Activated T-cell treated with anti-CD3 and anti-CD28 coated beads, Interleukin-2, amount 50 U/mL, for 4 hours (primary cell): ENCODE data around the gene IL17A. TPM values are rescaled to one million over a fixed set of nuclear protein-coding genes. Genes with fewer than 3 reads are reported as not detected.
"Not testable (repeated sequence)": the region's sequence is repeated elsewhere in the genome, so short reads cannot be mapped to it uniquely, and the experiment has no call there.

Experiments used
- ATAC-seq, 2 donors: fragments of 200-7000 bp; cut with Tn5 transposase; one replicate each; pipeline ENCODE4 v1.10.0; 2021
- DNase-seq: peaks from one replicate; pipeline ENCODE4 v3.0.0-alpha.2; 2020
- H3K27me3 Mint-ChIP-seq: one replicate; pipeline ENCODE4 v1.8.0; 2021; ENCODE audit warnings: low read depth, mixed read lengths
- H3K36me3 Mint-ChIP-seq: one replicate; pipeline ENCODE4 v1.8.0; 2022; ENCODE audit warnings: mixed read lengths; ENCODE audit not compliant: insufficient read depth
- H3K4me1 Mint-ChIP-seq: one replicate; pipeline ENCODE4 v1.8.0; 2021; ENCODE audit warnings: low read depth, mixed read lengths
- H3K4me3 Mint-ChIP-seq: one replicate; pipeline ENCODE4 v1.8.0; 2021; ENCODE audit warnings: mild to moderate bottlenecking, moderate library complexity, mixed read lengths
- H3K9me3 Mint-ChIP-seq: one replicate; pipeline ENCODE4 v1.8.0; 2021; ENCODE audit warnings: mixed read lengths
- total RNA-seq, 3 donors: library from RNA; stranded (reverse); gene quantifications; one replicate each; pipeline ENCODE4 v1.2.1, GENCODE V29; 2021

IL17A gene
- total RNA-seq, 3 donors from 2014 or later = 1.9 to 4.8 (median 3.9) TPM

DNA sequence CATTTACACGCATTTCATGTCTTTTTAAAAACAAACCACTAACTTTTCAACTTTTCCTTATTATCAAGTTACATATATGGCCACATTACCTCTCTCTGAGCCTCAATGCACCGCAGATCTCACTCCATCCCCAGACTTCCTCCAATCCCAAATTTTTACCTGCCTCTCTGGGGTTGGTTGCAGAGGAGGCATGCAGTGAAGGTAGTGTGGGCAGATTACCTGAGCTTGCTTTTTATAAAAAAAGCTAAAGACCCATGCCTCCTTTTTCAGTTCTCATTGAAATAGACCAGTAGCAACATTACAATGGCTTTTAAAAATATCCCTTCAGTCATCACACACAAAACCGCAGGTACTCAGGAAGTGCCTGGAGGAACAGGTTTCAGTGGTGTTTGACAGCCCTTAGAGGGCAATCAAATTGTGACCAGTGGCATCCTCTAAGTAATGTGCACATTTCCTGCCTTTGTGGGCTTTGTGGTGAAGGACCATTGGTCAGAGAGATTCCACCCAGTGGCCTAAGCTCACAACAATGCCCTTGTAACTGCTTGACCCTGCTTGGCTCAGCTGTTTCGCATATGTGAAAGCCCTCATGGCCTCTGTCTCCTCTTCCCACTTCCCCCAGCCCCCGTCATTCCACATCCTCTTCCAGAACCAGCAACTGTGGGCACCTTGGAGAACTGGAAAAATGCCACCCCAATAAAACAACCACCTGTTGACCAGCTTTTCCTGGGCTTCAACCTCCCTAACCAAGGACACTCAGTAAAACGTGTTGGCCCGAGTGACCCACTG is 30.2 kb upstream of the IL17A start:
- no peaks in the 10 kb centered on the region for H3K36me3 Mint-ChIP-seq
- DNase-seq (no peak), ATAC-seq (no peak)
- peak overlapping the region; percentile 6 for H3K4me3 Mint-ChIP-seq
- H3K27me3 Mint-ChIP-seq = peaks cover 12% of the 10 kb centered on the region
- H3K9me3 Mint-ChIP-seq = peaks cover 6% of the 10 kb centered on the region
- peaks cover 47% of the 10 kb centered on the region for H3K4me1 Mint-ChIP-seq

DNA sequence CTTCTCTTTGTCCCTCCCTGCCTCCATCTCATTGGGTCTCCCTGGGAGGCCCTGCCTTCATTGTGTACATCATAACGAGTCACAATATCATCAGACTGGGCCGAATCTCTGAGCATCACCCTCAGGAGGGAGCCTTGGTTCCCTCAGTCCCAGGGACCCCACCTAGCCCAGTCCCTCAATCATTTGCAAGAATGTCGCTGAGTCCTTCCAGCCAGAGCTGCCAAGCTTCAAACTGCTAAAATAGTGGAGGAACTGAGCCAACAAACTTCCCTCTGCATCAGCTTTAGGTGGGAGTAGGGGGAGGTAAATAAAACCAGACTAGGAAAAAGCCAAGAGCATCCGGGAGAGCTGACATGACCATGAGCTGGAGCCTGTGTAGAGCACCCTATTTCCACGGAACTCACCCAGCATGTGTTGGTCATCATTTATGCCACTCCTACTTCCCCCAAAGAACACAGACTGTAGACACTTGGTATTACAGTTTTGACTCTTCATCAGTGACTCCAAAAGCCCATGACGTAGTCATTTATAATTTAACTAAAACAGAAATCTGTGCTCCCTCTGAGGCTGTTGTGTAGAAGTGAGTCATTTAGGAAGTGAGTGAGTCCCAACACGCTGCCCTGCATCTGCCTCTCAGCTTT is 28.8 kb upstream of the IL17A start:
- Mint-ChIP-seq H3K4me1 (peaks cover 60% of the 10 kb centered on the region), H3K36me3 (peaks cover 3% of the 10 kb centered on the region), H3K27me3 (peaks cover 7% of the 10 kb centered on the region), H3K9me3 (peaks cover 13% of the 10 kb centered on the region), H3K4me3 (peak overlapping the region; percentile 53)
- no peak for DNase-seq
- peak; percentile 75 to 78 for ATAC-seq

DNA sequence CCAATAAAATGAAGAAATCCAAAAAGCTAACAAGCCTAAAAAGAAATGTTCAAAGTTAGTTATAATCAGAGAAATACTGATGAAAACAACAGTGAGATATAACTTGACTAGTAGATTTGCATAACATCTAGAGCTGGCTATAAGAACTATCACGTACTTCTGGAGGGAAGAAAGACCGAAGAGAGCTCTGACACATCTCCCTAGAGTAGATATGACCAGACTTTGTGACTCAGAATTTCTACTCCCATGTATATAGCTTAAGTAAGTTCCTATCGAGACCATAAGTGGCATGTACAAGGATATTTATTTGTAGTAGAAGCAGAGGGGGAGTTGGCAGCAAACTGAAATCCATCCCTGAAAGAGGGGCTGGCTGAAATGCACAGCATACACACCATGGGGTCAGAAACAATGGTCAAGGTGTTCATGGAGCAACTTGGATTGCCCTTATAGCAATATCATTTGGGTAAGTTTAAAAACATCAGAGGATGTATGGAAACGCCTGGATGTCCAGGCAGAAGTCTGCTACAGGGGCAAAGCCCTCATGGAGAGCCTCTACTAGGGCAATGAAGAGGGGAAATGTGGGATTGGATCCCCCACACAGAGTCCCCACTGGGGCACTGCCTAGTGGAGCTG is 25.6 kb upstream of the IL17A start:
- Mint-ChIP-seq H3K9me3 (peaks cover 13% of the 10 kb centered on the region), H3K4me3 (no peak overlapping the region), H3K27me3 (peaks cover 2% of the 10 kb centered on the region), H3K4me1 (peaks cover 63% of the 10 kb centered on the region), H3K36me3 (peaks cover 3% of the 10 kb centered on the region)
- ATAC-seq (peak; percentile 48 to 61), DNase-seq (no peak)

DNA sequence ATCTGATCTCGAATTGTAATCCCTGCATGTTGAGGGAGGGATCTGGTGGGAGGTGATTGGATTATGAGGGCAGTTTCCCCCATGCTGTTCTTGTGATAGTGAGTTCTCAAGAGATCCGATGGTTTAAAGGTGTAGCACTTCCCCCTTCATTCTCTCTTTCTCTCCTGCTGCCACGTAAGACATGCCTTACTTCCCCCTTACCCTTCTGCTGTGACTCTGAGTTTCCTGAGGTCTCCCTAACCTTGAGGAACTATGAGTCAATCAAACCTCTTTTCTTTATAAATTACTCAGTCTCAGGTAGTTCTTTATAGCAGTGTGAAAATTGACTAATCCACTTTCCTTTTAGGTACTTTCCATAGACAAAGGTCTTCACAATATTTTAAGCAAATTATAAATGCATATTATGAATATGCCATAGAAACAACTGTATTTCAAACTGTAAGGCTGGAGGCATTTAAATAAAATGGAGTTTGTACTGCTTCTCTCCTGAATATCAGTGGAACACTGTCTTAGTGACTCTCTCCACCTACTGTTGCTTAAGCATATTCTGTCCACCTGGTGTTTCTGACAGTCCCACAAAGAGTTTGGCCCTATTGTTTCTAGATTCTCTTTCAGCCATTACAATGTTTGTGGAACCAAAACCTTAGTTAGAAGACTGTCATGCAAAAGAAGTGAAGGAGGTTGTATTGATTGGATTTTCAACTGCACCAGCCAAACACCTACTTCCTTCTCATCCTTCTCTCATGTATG is 24.3 kb upstream of the IL17A start:
- Mint-ChIP-seq H3K27me3 (peaks cover 4% of the 10 kb centered on the region), H3K4me3 (peak overlapping the region; percentile 52), H3K36me3 (peaks cover 3% of the 10 kb centered on the region), H3K4me1 (peaks cover 51% of the 10 kb centered on the region), H3K9me3 (peaks cover 13% of the 10 kb centered on the region)
- no peak for DNase-seq
- ATAC-seq = peak; percentile 55 to 61

DNA sequence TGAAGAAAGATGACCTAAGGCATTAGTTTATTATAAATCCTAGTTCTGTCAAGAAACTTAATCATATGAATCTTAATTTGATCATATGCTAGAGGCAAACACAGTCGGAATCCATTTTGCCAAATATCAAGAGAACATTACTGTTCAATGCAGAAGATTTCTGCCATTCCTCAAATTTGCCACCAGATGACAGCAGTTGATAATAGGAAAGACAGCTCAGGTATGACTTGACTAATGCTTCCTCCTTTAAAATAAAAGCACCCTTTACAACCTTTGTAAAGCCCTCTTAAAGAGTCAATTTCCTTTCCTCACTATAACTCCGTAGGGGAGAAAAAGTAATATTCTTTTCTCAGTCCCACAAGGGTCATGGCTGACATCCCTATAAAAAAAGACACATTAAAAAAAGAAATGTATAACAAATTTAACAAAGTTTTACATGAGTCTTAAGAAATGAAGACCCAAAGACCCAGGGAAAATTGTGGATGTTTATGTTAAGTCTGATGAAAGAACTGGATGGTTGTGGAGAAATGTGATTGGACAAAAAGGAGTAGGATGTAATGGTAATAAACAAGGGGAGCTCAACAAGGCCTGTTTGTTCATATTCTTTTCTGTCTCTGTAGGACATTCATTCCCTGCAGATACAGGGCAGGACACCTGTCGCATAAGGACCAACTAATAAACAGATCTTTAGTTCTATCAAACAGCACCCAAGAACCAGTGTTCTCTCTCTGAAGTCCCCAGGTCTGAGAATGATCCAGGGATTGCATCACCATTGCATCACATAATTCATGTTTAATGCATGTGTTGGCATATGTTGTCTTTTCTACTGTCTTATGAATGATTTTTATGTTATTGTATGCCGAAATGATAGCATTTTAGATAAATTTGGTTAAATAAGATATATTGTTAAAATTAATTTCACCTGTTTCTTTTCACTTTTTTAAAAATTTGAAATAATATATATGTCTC is 23.0 kb upstream of the IL17A start:
- ATAC-seq = peak; percentile 13 to 19
- no peak for DNase-seq
- H3K4me3 Mint-ChIP-seq = peak overlapping the region; percentile 32
- peaks cover 3% of the 10 kb centered on the region for H3K36me3 Mint-ChIP-seq
- H3K4me1 Mint-ChIP-seq = peaks cover 38% of the 10 kb centered on the region
- H3K27me3 Mint-ChIP-seq = peaks cover 10% of the 10 kb centered on the region
- peaks cover 9% of the 10 kb centered on the region for H3K9me3 Mint-ChIP-seq

DNA sequence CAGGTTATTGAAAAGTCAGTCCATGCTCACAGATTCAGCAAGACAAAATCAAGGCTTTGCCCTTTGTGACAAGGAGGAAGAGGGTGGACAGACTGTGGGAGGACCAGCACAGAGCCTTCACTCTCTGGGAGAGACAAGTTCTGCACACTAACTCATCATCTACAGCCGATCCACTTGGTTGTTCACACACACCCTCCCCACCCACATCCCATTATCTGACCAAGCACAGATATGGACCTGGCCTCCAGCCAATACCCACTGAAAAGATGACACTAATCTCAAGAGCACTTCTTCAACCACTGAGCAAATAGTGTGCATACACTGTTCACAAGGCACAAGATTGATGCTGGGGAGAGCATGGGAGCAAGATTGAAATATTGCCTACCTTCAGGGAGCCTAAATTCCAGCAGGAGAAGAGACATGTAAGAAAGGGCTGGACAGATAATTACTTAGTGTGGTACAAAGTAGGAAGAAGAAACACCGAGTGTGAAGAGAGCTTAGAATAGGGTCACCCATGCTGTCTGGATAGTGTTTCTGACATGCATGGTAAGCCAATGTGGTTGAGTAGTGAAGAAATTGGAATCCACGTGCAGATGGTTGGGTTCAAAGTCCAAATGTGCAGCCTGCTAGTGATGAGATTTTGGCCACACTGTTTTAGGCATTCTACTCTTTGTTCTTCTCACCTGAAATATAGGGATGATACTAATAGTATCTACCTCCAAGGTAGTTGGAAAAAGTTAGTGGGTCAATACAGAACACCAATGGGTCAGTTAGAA is 21.7 kb upstream of the IL17A start:
- peaks cover 3% of the 10 kb centered on the region for H3K36me3 Mint-ChIP-seq

DNA sequence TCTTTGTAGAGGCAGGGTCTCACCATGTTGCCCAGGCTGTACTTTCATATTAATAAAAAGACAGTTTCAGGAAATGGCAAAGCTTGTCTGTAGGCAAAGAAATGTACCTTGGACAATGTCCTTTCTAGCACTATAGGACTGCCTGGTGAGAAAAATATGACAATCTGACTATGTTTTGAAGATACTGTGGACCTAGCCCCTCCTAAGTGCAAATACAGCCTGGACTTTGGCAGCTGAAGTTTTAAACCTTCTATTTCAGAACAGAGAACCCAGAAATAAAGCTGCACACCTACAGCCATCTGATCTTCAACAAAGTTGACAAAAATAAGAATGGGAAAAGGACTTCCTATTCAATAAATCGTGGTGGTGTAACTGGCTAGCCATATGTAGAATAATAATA is 18.9 kb upstream of the IL17A start:
- H3K4me1 Mint-ChIP-seq = peaks cover 10% of the 10 kb centered on the region
- H3K36me3 Mint-ChIP-seq = no peaks in the 10 kb centered on the region
- H3K27me3 Mint-ChIP-seq = peaks cover 29% of the 10 kb centered on the region
- no peak for DNase-seq
- no peak overlapping the region for H3K4me3 Mint-ChIP-seq
- H3K9me3 Mint-ChIP-seq = no peaks in the 10 kb centered on the region
- no peak for ATAC-seq

More for the DNA sequence above, 21.7 kb upstream of the IL17A start:
- peaks cover 9% of the 10 kb centered on the region for H3K9me3 Mint-ChIP-seq
- H3K27me3 Mint-ChIP-seq = peaks cover 21% of the 10 kb centered on the region
- H3K4me3 Mint-ChIP-seq = no peak overlapping the region
- H3K4me1 Mint-ChIP-seq = peaks cover 31% of the 10 kb centered on the region
- DNase-seq (no peak), ATAC-seq (no peak)

DNA sequence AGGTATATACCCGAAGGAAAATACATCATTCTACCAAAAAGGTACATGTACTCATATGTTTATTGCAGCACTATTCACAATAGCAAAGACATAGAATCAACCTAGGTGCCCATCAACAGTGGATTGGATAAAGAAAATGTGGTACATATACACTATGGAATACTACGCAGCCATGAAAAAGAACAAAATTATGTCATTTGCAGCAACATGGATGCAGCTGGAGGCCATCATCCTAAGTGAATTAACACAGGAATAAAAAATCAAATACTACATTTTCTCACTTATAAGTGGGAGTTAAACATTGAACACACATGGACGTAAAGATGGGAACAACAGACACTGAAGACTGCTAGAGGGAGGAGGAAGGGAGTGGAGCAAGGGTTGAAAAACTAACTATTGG is 17.8 kb upstream of the IL17A start:
- not testable (repeated sequence) for H3K4me3 Mint-ChIP-seq, H3K9me3 Mint-ChIP-seq
- peaks cover 29% of the 10 kb centered on the region for H3K27me3 Mint-ChIP-seq

DNA sequence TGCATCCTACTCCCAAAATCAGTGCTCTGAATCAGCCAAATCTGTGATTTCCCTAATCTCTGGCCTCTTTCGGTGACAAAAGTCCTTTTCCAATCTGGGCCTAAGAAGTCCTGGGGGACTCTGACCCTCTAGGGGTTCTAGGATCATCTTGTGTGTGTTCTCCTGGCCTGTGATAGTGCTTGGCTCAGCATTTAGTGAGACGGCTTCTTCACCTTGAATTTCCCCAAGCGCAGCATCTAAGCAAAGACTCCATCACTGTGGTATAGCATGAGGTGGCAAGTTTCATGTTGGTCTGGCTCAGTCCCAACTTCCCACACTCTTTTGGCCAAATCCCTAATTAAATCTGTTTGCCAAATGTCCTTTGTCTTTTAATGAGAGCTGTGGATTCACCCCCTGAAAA is 12.1 kb upstream of the IL17A start:
- ATAC-seq = no peak
- DNase-seq = no peak
- H3K4me1 Mint-ChIP-seq = peaks cover 5% of the 10 kb centered on the region
- no peak overlapping the region for H3K4me3 Mint-ChIP-seq
- no peaks in the 10 kb centered on the region for H3K36me3 Mint-ChIP-seq
- peaks cover 15% of the 10 kb centered on the region for H3K27me3 Mint-ChIP-seq
- H3K9me3 Mint-ChIP-seq = no peaks in the 10 kb centered on the region

More for the DNA sequence above, 17.8 kb upstream of the IL17A start:
- not testable (repeated sequence) for ATAC-seq, DNase-seq, H3K36me3 Mint-ChIP-seq, H3K4me1 Mint-ChIP-seq

DNA sequence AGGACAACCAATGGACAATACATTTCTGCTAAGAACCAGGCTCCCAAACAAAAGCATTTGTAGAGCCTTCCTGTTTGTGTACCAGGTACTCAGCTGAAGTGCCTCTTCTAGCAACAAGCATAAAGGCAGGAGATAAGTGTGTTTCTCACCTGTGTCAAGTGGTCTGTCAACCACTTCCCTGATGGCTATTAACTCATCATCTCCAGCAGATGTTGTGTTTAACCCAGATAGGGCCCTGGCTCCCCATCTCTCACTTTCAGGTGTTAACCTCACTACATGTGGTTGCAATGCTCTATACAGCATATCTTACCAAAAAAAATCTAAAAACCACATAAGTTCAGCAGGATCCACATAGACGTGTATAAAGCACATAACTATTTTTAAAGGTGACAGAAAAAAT is 9.6 kb upstream of the IL17A start:
- Mint-ChIP-seq H3K4me1 (peaks cover 16% of the 10 kb centered on the region), H3K4me3 (no peak overlapping the region), H3K27me3 (peaks cover 3% of the 10 kb centered on the region), H3K36me3 (no peaks in the 10 kb centered on the region), H3K9me3 (no peaks in the 10 kb centered on the region)
- ATAC-seq (peak; percentile 52 to 63), DNase-seq (no peak)

DNA sequence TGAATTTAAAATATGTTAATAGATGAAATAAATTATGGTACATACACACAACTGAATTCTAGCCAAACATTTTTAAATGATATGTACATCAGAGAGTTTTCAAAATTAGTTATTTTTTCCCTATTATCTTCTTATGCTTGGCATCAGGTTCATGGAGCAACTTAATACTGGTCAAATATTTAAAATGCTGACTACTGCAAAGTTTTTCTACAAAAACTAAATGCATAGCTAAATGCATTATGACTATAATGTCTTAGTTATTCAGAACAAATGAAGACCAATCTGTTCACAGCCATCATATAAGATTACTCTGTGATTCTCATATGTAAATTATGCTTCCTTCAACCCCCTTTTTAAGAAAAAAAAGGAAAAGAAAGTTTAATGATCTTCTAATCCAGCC is 8.2 kb upstream of the IL17A start:
- Mint-ChIP-seq H3K9me3 (no peaks in the 10 kb centered on the region), H3K27me3 (peaks cover 3% of the 10 kb centered on the region), H3K4me1 (peaks cover 16% of the 10 kb centered on the region), H3K36me3 (no peaks in the 10 kb centered on the region), H3K4me3 (no peak overlapping the region)
- DNase-seq (no peak), ATAC-seq (no peak)

DNA sequence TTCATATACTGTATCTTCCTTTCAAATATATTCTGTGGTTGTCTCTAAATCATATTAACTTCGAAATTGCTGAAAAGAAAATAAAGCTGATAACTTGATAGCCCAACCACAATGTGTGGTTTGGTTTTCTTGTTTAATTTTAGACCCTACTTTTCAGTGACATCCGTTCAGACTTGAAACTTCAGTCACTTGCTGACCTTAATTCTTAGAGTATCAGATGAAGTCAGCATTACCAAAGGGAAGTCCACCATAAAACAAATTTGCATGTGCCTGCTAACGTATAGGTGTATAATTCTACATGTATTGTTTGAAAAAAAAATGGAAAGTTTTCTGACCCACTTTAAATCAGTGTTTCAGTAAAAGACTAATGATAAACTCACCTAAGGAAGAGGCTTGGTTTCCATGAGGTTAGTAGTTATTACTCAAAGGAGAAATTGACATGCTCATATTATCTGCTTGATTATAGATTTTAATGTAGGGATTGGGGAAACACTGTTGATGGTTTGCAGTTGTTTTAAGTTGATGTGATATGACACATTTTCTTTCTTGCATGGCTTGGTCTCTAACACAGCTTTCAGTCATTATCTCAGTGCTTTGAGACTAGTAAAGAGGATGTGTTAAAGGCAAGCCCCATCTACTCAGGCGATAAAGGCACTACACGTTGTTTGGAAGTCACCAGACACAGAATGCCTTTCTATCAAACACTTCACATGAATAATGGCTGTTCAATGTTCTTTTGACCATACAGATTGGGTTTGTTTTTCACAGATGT is 5.2 kb upstream of the IL17A start:
- Mint-ChIP-seq H3K4me1 (peaks cover 16% of the 10 kb centered on the region), H3K27me3 (peaks cover 15% of the 10 kb centered on the region), H3K9me3 (no peaks in the 10 kb centered on the region), H3K36me3 (no peaks in the 10 kb centered on the region), H3K4me3 (no peak overlapping the region)
- DNase-seq = no peak
- ATAC-seq = peak in 1 of 2 donors; percentile 35
